ENCODE results near the gene HACD1. TPM values are rescaled to one million over a fixed set of nuclear protein-coding genes. Genes with fewer than 3 reads are reported as not detected.
"Not testable (repeated sequence)": the region's sequence is repeated elsewhere in the genome, so short reads cannot be mapped to it uniquely, and the experiment has no call there.

The HACD1 gene
- total and polyA plus RNA-seq, 4 experiments from 2014 or later = 1.4 to 3.4 (median 2.4) TPM

- intact Hi-C loops (cut with micrococcal nuclease); H3K4me1 ChIP-seq (ENCODE audit: insufficient read depth, low read length); H3K36me3 Mint-ChIP-seq; H3K9me3 Mint-ChIP-seq; H3K27ac Mint-ChIP-seq; H3K4me3 Mint-ChIP-seq; H3K27me3 Mint-ChIP-seq; H3K9me3 ChIP-seq (ENCODE audit: control insufficient read depth in 1 of 2, low read length in 2 of 2); POLR2A ChIA-PET (ENCODE audit: partially characterized antibody); H3K4me3 ChIP-seq (ENCODE audit: low read length in 2 of 2); H3K36me3 ChIP-seq (ENCODE audit: insufficient read depth, low read length); H3K4me1 Mint-ChIP-seq; H3K27ac ChIP-seq (ENCODE audit: low read depth, low read length); H3K27me3 ChIP-seq (ENCODE audit: insufficient read depth, low read length); DNase-seq: not testable (repeated sequence)
- CTCF ChIA-PET (ENCODE audit: partially characterized antibody) = interaction anchor here (1.2 to 1.9 kb wide), 2 partner anchors 11 to 14 kb away, joined by 4 to 9 read pairs; partner anchors contain the start of gene STAM
Observed at GRCh38 chr10:17632590-17632989, 15.4 kb upstream of the HACD1 start.

GRCh38 chr10:17626656-17627055 is 9.5 kb upstream of the HACD1 start:
- H3K4me3 Mint-ChIP-seq = no peak overlapping the region
- no peaks in the 10 kb centered on the region for H3K4me1 ChIP-seq (ENCODE audit: insufficient read depth, low read length)
- peaks cover 3 to 11% of the 10 kb centered on the region in 2 donors for H3K27me3 Mint-ChIP-seq
- H3K27ac Mint-ChIP-seq = no peak overlapping the region
- H3K9me3 Mint-ChIP-seq = no peaks in the 10 kb centered on the region
- H3K36me3 ChIP-seq (ENCODE audit: insufficient read depth, low read length) = no peaks in the 10 kb centered on the region
- H3K4me3 ChIP-seq (ENCODE audit: low read length in 2 of 2) = no peak overlapping the region
- intact Hi-C loops (cut with micrococcal nuclease) = no loop called here
- no peak for DNase-seq
- no peaks in the 10 kb centered on the region for H3K4me1 Mint-ChIP-seq
- CTCF ChIA-PET (ENCODE audit: partially characterized antibody) = interaction anchor here (0.9 to 1.3 kb wide), 2 partner anchors 53 to 111 kb away, joined by 3 read pairs; no protein-coding TSS in a partner anchor
- H3K27me3 ChIP-seq (ENCODE audit: insufficient read depth, low read length) = no peaks in the 10 kb centered on the region
- POLR2A ChIA-PET (ENCODE audit: partially characterized antibody) = no interaction called here
- H3K27ac ChIP-seq (ENCODE audit: low read depth, low read length) = no peak overlapping the region
- H3K36me3 Mint-ChIP-seq = no peaks in the 10 kb centered on the region
- H3K9me3 ChIP-seq (ENCODE audit: control insufficient read depth in 1 of 2, low read length in 2 of 2) = no peaks in the 10 kb centered on the region

- H3K27ac Mint-ChIP-seq = no peak overlapping the region
- H3K4me3 ChIP-seq (ENCODE audit: low read length in 2 of 2) = no peak overlapping the region
- peaks cover 3 to 11% of the 10 kb centered on the region in 2 donors for H3K27me3 Mint-ChIP-seq
- intact Hi-C loops (cut with micrococcal nuclease) = no loop called here
- CTCF ChIA-PET (ENCODE audit: partially characterized antibody) = no interaction called here
- H3K4me1 ChIP-seq (ENCODE audit: insufficient read depth, low read length) = no peaks in the 10 kb centered on the region
- no peaks in the 10 kb centered on the region for H3K27me3 ChIP-seq (ENCODE audit: insufficient read depth, low read length)
- H3K9me3 Mint-ChIP-seq = no peaks in the 10 kb centered on the region
- POLR2A ChIA-PET (ENCODE audit: partially characterized antibody) = no interaction called here
- no peaks in the 10 kb centered on the region for H3K36me3 ChIP-seq (ENCODE audit: insufficient read depth, low read length)
- H3K4me3 Mint-ChIP-seq = no peak overlapping the region
- H3K36me3 Mint-ChIP-seq = no peaks in the 10 kb centered on the region
- no peaks in the 10 kb centered on the region for H3K4me1 Mint-ChIP-seq
- no peaks in the 10 kb centered on the region for H3K9me3 ChIP-seq (ENCODE audit: control insufficient read depth in 1 of 2, low read length in 2 of 2)
- H3K27ac ChIP-seq (ENCODE audit: low read depth, low read length) = no peak overlapping the region
- no peak for DNase-seq
Observed at GRCh38 chr10:17624996-17625395, 7.8 kb upstream of the HACD1 start.

GRCh38 chr10:17622061-17622460 is 4.9 kb upstream of the HACD1 start:
- peaks cover 0 to 2% of the 10 kb centered on the region in 2 donors for H3K36me3 Mint-ChIP-seq
- ChIA-PET CTCF (ENCODE audit: partially characterized antibody) (interaction anchor here (0.7 to 1.1 kb wide), 2 partner anchors 14 to 26 kb away, joined by 3 read pairs; no protein-coding TSS in a partner anchor), POLR2A (ENCODE audit: partially characterized antibody) (interaction anchor here (0.7 kb wide), 1 partner anchor 22 kb away, joined by 3 read pairs; the partner anchor contains the start of gene STAM)
- no peaks in the 10 kb centered on the region for H3K9me3 ChIP-seq (ENCODE audit: control insufficient read depth in 1 of 2, low read length in 2 of 2)
- H3K27ac Mint-ChIP-seq = no peak overlapping the region
- no peak for DNase-seq
- no peaks in the 10 kb centered on the region for H3K27me3 ChIP-seq (ENCODE audit: insufficient read depth, low read length)
- intact Hi-C loops (cut with micrococcal nuclease) = no loop called here
- no peak overlapping the region for H3K4me3 Mint-ChIP-seq
- H3K4me1 Mint-ChIP-seq = peaks cover 3 to 11% (median 5%) of the 10 kb centered on the region in 4 donors
- H3K27ac ChIP-seq (ENCODE audit: low read depth, low read length) = no peak overlapping the region
- H3K36me3 ChIP-seq (ENCODE audit: insufficient read depth, low read length) = no peaks in the 10 kb centered on the region
- H3K27me3 Mint-ChIP-seq = peaks cover 11 to 15% of the 10 kb centered on the region in 2 donors
- H3K4me3 ChIP-seq (ENCODE audit: low read length in 2 of 2) = no peak overlapping the region
- H3K9me3 Mint-ChIP-seq = no peaks in the 10 kb centered on the region
- H3K4me1 ChIP-seq (ENCODE audit: insufficient read depth, low read length) = peaks cover 8% of the 10 kb centered on the region

- intact Hi-C loops (cut with micrococcal nuclease) = loop anchor here (2.0 kb wide), 1 partner anchor 26 kb away; no protein-coding TSS in a partner anchor
- H3K4me1 Mint-ChIP-seq = peaks cover 5 to 11% (median 6%) of the 10 kb centered on the region in 4 donors
- Histone ChIP-seq H3K27me3 (ENCODE audit: insufficient read depth, low read length) (no peaks in the 10 kb centered on the region), H3K27ac (ENCODE audit: low read depth, low read length) (no peak overlapping the region), H3K36me3 (ENCODE audit: insufficient read depth, low read length) (no peaks in the 10 kb centered on the region), H3K4me3 (ENCODE audit: low read length in 2 of 2) (peak overlapping the region in 1 of 2 donors; percentile 71), H3K9me3 (ENCODE audit: control insufficient read depth in 1 of 2, low read length in 2 of 2) (no peaks in the 10 kb centered on the region), H3K4me1 (ENCODE audit: insufficient read depth, low read length) (peaks cover 8% of the 10 kb centered on the region)
- ChIA-PET POLR2A (ENCODE audit: partially characterized antibody) (interaction anchor here (0.5 to 3.1 kb wide), 2 partner anchors 27 to 41 kb away, joined by 3 to 17 read pairs; partner anchors contain the start of gene STAM), CTCF (ENCODE audit: partially characterized antibody) (interaction anchor here (0.7 to 1.4 kb wide), 4 partner anchors 11 to 926 kb away, joined by 3 to 5 read pairs (median 5); partner anchors contain the start of gene STAM)
- peaks cover 0 to 2% of the 10 kb centered on the region in 2 donors for H3K36me3 Mint-ChIP-seq
- H3K9me3 Mint-ChIP-seq = no peaks in the 10 kb centered on the region
- peak overlapping the region; percentile 41 to 73 (median 69) for H3K4me3 Mint-ChIP-seq
- peaks cover 4 to 8% of the 10 kb centered on the region in 2 donors for H3K27me3 Mint-ChIP-seq
- DNase-seq = peak in 1 of 5 donors; percentile 11
- no peak overlapping the region for H3K27ac Mint-ChIP-seq
Observed at GRCh38 chr10:17616403-17617030, 657 bp downstream of the HACD1 start.

GRCh38 chr10:17609523-17610079 is 7.6 kb downstream of the HACD1 start:
- ChIA-PET POLR2A (ENCODE audit: partially characterized antibody) (no interaction called here), CTCF (ENCODE audit: partially characterized antibody) (interaction anchor here (1.5 to 10.5 kb wide), 4 partner anchors 19 to 495 kb away, joined by 3 to 114 read pairs (median 22); no protein-coding TSS in a partner anchor)
- DNase-seq = peak in 1 of 5 donors; percentile 9
- Mint-ChIP-seq H3K4me1 (peaks cover 0 to 6% (median 4%) of the 10 kb centered on the region in 4 donors), H3K9me3 (no peaks in the 10 kb centered on the region), H3K27me3 (peaks cover 1 to 3% of the 10 kb centered on the region in 2 donors), H3K36me3 (no peaks in the 10 kb centered on the region), H3K4me3 (no peak overlapping the region), H3K27ac (no peak overlapping the region)
- no peak overlapping the region for H3K4me3 ChIP-seq (ENCODE audit: low read length in 2 of 2)
- no peaks in the 10 kb centered on the region for H3K9me3 ChIP-seq (ENCODE audit: control insufficient read depth in 1 of 2, low read length in 2 of 2)
- H3K4me1 ChIP-seq (ENCODE audit: insufficient read depth, low read length) = no peaks in the 10 kb centered on the region
- intact Hi-C loops (cut with micrococcal nuclease) = loop anchor here (5.0 kb wide), 2 partner anchors 202 to 603 kb away; no protein-coding TSS in a partner anchor
- H3K27ac ChIP-seq (ENCODE audit: low read depth, low read length) = no peak overlapping the region
- no peaks in the 10 kb centered on the region for H3K36me3 ChIP-seq (ENCODE audit: insufficient read depth, low read length)
- H3K27me3 ChIP-seq (ENCODE audit: insufficient read depth, low read length) = no peaks in the 10 kb centered on the region

- H3K27me3 Mint-ChIP-seq = peaks cover 1 to 3% of the 10 kb centered on the region in 2 donors
- Histone ChIP-seq H3K27ac (ENCODE audit: low read depth, low read length) (no peak overlapping the region), H3K9me3 (ENCODE audit: control insufficient read depth in 1 of 2, low read length in 2 of 2) (no peaks in the 10 kb centered on the region), H3K4me1 (ENCODE audit: insufficient read depth, low read length) (no peaks in the 10 kb centered on the region), H3K27me3 (ENCODE audit: insufficient read depth, low read length) (no peaks in the 10 kb centered on the region), H3K4me3 (ENCODE audit: low read length in 2 of 2) (no peak overlapping the region), H3K36me3 (ENCODE audit: insufficient read depth, low read length) (no peaks in the 10 kb centered on the region)
- H3K27ac Mint-ChIP-seq = no peak overlapping the region
- intact Hi-C loops (cut with micrococcal nuclease) = loop anchor here (1.0 to 5.0 kb wide), 3 partner anchors 136 to 605 kb away; no protein-coding TSS in a partner anchor
- no peak overlapping the region for H3K4me3 Mint-ChIP-seq
- no peaks in the 10 kb centered on the region for H3K36me3 Mint-ChIP-seq
- ChIA-PET CTCF (ENCODE audit: partially characterized antibody) (interaction anchor here (1.0 to 10.5 kb wide), 13 partner anchors 12 to 497 kb away, joined by 3 to 114 read pairs (median 3); no protein-coding TSS in a partner anchor), POLR2A (ENCODE audit: partially characterized antibody) (no interaction called here)
- peaks cover 0 to 5% (median 2%) of the 10 kb centered on the region in 4 donors for H3K4me1 Mint-ChIP-seq
- H3K9me3 Mint-ChIP-seq = no peaks in the 10 kb centered on the region
- peak in 4 of 5 donors; percentile 53 to 62 (median 58) for DNase-seq
Observed at GRCh38 chr10:17607603-17608332, 9.4 kb downstream of the HACD1 start.

Data from CD4-positive, alpha-beta memory T cell (primary cell).